Measurements from ENCODE around the gene SNAPC3. TPM values are rescaled to one million over a fixed set of nuclear protein-coding genes. Genes with fewer than 3 reads are reported as not detected.

The SNAPC3 gene
- total RNA-seq, 2 experiments from 2014 or later, result 30.3 to 32.1 TPM

GRCh38 chr9:15469406-15469805 is 46.7 kb downstream of the SNAPC3 start:
- ChIA-PET CTCF (interaction anchor here (1.2 to 1.7 kb wide), 5 partner anchors 8 to 64 kb away, joined by 3 read pairs; no protein-coding TSS in a partner anchor), POLR2A (interaction anchor here (0.9 kb wide), 1 partner anchor 16 kb away, joined by 3 read pairs; no protein-coding TSS in a partner anchor)
- TF ChIP-seq, protein P1, sequence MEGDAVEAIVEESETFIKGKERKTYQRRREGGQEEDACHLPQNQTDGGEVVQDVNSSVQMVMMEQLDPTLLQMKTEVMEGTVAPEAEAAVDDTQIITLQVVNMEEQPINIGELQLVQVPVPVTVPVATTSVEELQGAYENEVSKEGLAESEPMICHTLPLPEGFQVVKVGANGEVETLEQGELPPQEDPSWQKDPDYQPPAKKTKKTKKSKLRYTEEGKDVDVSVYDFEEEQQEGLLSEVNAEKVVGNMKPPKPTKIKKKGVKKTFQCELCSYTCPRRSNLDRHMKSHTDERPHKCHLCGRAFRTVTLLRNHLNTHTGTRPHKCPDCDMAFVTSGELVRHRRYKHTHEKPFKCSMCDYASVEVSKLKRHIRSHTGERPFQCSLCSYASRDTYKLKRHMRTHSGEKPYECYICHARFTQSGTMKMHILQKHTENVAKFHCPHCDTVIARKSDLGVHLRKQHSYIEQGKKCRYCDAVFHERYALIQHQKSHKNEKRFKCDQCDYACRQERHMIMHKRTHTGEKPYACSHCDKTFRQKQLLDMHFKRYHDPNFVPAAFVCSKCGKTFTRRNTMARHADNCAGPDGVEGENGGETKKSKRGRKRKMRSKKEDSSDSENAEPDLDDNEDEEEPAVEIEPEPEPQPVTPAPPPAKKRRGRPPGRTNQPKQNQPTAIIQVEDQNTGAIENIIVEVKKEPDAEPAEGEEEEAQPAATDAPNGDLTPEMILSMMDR (IDR thresholded peaks at IDR 0.05), result no peak

GRCh38 chr9:15469862-15470261 is 47.2 kb downstream of the SNAPC3 start:
- Mint-ChIP-seq H3K27me3 (no peaks in the 10 kb centered on the region), H3K4me3 (no peak overlapping the region), H3K4me1 (ENCODE audit: low read depth) (peaks cover 17% of the 10 kb centered on the region), H3K27ac (no peak overlapping the region), H3K9me3 (no peaks in the 10 kb centered on the region), H3K36me3 (ENCODE audit: low read depth) (peaks cover 40% of the 10 kb centered on the region)
- ATAC-seq, result no peak
- TF ChIP-seq, protein P1 (IDR thresholded peaks at IDR 0.05), result no peak
- no peak for DNase-seq
- intact Hi-C loops (cut with micrococcal nuclease), result no loop called here
- POLR2A ChIA-PET, result interaction anchor here (0.9 kb wide), 1 partner anchor 16 kb away, joined by 3 read pairs; no protein-coding TSS in a partner anchor
- CTCF ChIA-PET, result interaction anchor here (1.2 to 1.7 kb wide), 5 partner anchors 9 to 63 kb away, joined by 3 read pairs; no protein-coding TSS in a partner anchor

More at GRCh38 chr9:15469406-15469805, 46.7 kb downstream of the SNAPC3 start:
- ATAC-seq (no peak), DNase-seq (no peak)
- no peaks in the 10 kb centered on the region for H3K9me3 Mint-ChIP-seq
- H3K4me1 Mint-ChIP-seq (ENCODE audit: low read depth), result peaks cover 17% of the 10 kb centered on the region
- H3K27ac Mint-ChIP-seq, result no peak overlapping the region
- no peaks in the 10 kb centered on the region for H3K27me3 Mint-ChIP-seq
- H3K36me3 Mint-ChIP-seq (ENCODE audit: low read depth), result peaks cover 40% of the 10 kb centered on the region
- intact Hi-C loops (cut with micrococcal nuclease), result no loop called here
- no peak overlapping the region for H3K4me3 Mint-ChIP-seq

- H3K4me1 Mint-ChIP-seq (ENCODE audit: low read depth), result peaks cover 26% of the 10 kb centered on the region
- H3K27me3 Mint-ChIP-seq, result no peaks in the 10 kb centered on the region
- DNase-seq (no peak), ATAC-seq (no peak)
- TF ChIP-seq, protein P1 (IDR thresholded peaks at IDR 0.05), result no peak
- H3K9me3 Mint-ChIP-seq, result no peaks in the 10 kb centered on the region
- ChIA-PET CTCF (interaction anchor here (0.6 to 2.0 kb wide), 5 partner anchors 9 to 264 kb away, joined by 3 to 7 read pairs (median 3); no protein-coding TSS in a partner anchor), POLR2A (interaction anchor here (0.6 to 1.0 kb wide), 3 partner anchors 9 to 166 kb away, joined by 3 to 6 read pairs (median 4); no protein-coding TSS in a partner anchor)
- H3K36me3 Mint-ChIP-seq (ENCODE audit: low read depth), result peaks cover 22% of the 10 kb centered on the region
- intact Hi-C loops (cut with micrococcal nuclease), result no loop called here
- peak overlapping the region; percentile 39 for H3K27ac Mint-ChIP-seq
- no peak overlapping the region for H3K4me3 Mint-ChIP-seq
These were observed 53.4 kb downstream of the SNAPC3 start for GRCh38 chr9:15475923-15476536.

GRCh38 chr9:15480028-15480427 is 57.4 kb downstream of the SNAPC3 start:
- Mint-ChIP-seq H3K36me3 (ENCODE audit: low read depth) (peaks cover 31% of the 10 kb centered on the region), H3K4me3 (no peak overlapping the region), H3K27me3 (no peaks in the 10 kb centered on the region), H3K9me3 (no peaks in the 10 kb centered on the region), H3K4me1 (ENCODE audit: low read depth) (peaks cover 27% of the 10 kb centered on the region), H3K27ac (peak overlapping the region; percentile 51)
- DNase-seq (no peak), ATAC-seq (no peak)
- CTCF ChIA-PET, result no interaction called here
- intact Hi-C loops (cut with micrococcal nuclease), result no loop called here
- POLR2A ChIA-PET, result no interaction called here
- TF ChIP-seq, protein P1 (IDR thresholded peaks at IDR 0.05), result no peak

DNA sequence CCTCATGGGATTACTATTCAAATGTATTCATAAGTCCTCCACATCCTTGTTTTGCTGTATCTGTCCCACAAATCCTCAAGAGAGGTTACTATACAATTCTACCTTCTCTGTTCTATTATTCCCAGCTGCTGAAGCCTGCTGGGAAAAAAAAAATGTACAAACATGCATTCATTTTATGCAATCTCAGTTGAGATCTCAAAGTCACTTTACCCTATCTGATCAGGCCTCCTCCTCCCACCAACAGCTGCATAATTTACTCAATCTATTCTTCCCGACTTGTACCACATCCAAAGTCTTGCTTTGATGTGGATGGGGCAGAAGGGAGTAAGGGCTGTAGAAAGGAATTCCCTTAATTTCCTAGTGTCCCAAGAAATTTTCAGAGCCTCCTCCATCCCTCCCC is 59.5 kb downstream of the SNAPC3 start:
- ChIA-PET CTCF (interaction anchor here (0.6 to 1.9 kb wide), 3 partner anchors 13 to 271 kb away, joined by 3 to 4 read pairs (median 4); no protein-coding TSS in a partner anchor), POLR2A (interaction anchor here (0.9 to 1.1 kb wide), 2 partner anchors 11 to 29 kb away, joined by 3 to 4 read pairs; partner anchors contain the start of gene PSIP1)
- Mint-ChIP-seq H3K4me1 (ENCODE audit: low read depth) (peaks cover 34% of the 10 kb centered on the region), H3K27me3 (no peaks in the 10 kb centered on the region), H3K9me3 (no peaks in the 10 kb centered on the region), H3K4me3 (no peak overlapping the region), H3K36me3 (ENCODE audit: low read depth) (peaks cover 38% of the 10 kb centered on the region), H3K27ac (peak overlapping the region; percentile 3)
- intact Hi-C loops (cut with micrococcal nuclease), result loop anchor here (2.0 kb wide), 1 partner anchor 21 kb away; no protein-coding TSS in a partner anchor
- ATAC-seq (no peak), DNase-seq (no peak)
- TF ChIP-seq, protein P1 (IDR thresholded peaks at IDR 0.05), result no peak
